Left lobe of liver (tissue), 1 donor: ENCODE measurements around the gene CAPZA2. TPM values are rescaled to one million over a fixed set of nuclear protein-coding genes. Genes with fewer than 3 reads are reported as not detected.

Source experiments
- total RNA-seq: library from RNA; stranded (reverse); gene quantifications from one replicate; pipeline ENCODE4 v1.2.1, GENCODE V29; 2021
- donor health status: DM: no; HTN: yes; CAD: no.

CAPZA2 gene
- total RNA-seq, 1 donor from 2014 or later, result 83.7 TPM

Other genes starting within 250 kb of the CAPZA2 start
- gene MET, start 190.4 kb upstream of the CAPZA2 start, total RNA-seq, result 32.2 TPM
- gene ST7, start 90.9 kb downstream of the CAPZA2 start, total RNA-seq, result 22.2 TPM